ENCODE data around the gene BCAR3.
A peak's percentile ranks its signal among the peaks of the same experiment; 100 is the strongest.

The BCAR3 gene

GRCh38 chr1:93635614-93636543, 45.8 kb downstream of the BCAR3 start:
- DNase-seq: no peak

- no peak for DNase-seq
Observed at GRCh38 chr1:93633313-93633712, 48.3 kb downstream of the BCAR3 start.

GRCh38 chr1:93631626-93632365, 49.8 kb downstream of the BCAR3 start:
- DNase-seq: no peak

GRCh38 chr1:93630168-93630567, 51.5 kb downstream of the BCAR3 start:
- no peak for DNase-seq

- DNase-seq: peak in 1 of 2 experiments; percentile 29
Observed at GRCh38 chr1:93629101-93630059, 52.3 kb downstream of the BCAR3 start.

- DNase-seq: no peak
Observed at GRCh38 chr1:93628681-93629080, 53.0 kb downstream of the BCAR3 start.

GRCh38 chr1:93625582-93626327, 55.9 kb downstream of the BCAR3 start:
- DNase-seq: no peak

- DNase-seq: no peak
Observed at GRCh38 chr1:93623875-93624274, 57.8 kb downstream of the BCAR3 start.

GRCh38 chr1:93623436-93623835, 58.2 kb downstream of the BCAR3 start:
- no peak for DNase-seq

- DNase-seq: no peak
Observed at GRCh38 chr1:93621246-93621645, 60.4 kb downstream of the BCAR3 start.

GRCh38 chr1:93620841-93621210, 60.8 kb downstream of the BCAR3 start:
- no peak for DNase-seq

- no peak for DNase-seq
Observed at GRCh38 chr1:93620172-93620840, 61.3 kb downstream of the BCAR3 start.

GRCh38 chr1:93619507-93620171, 62.0 kb downstream of the BCAR3 start:
- no peak for DNase-seq

GRCh38 chr1:93617670-93618499, 63.8 kb downstream of the BCAR3 start:
- no peak for DNase-seq

GRCh38 chr1:93616996-93617669, 64.5 kb downstream of the BCAR3 start:
- DNase-seq: no peak

GRCh38 chr1:93616221-93616995, 65.2 kb downstream of the BCAR3 start:
- DNase-seq: no peak

GRCh38 chr1:93615582-93616150, 66.0 kb downstream of the BCAR3 start:
- peak in 1 of 2 experiments; percentile 24 for DNase-seq

GRCh38 chr1:93614986-93615581, 66.6 kb downstream of the BCAR3 start:
- peak in 1 of 2 experiments; percentile 30 for DNase-seq
